Occipital lobe (tissue), 2 donors: ENCODE results near the gene MYCL. TPM values are rescaled to one million over a fixed set of nuclear protein-coding genes. Genes with fewer than 3 reads are reported as not detected.

Experiments
- DNase-seq: peaks from one replicate; lab custom pipeline; 2025; lab: John Stamatoyannopoulos, UW
- total RNA-seq: library from RNA; depleted of rRNA; stranded (reverse); fragments of >200 nt; gene quantifications from one replicate; pipeline ENCODE4 v1.2.3, GENCODE V29; 2014

MYCL gene, protein sequence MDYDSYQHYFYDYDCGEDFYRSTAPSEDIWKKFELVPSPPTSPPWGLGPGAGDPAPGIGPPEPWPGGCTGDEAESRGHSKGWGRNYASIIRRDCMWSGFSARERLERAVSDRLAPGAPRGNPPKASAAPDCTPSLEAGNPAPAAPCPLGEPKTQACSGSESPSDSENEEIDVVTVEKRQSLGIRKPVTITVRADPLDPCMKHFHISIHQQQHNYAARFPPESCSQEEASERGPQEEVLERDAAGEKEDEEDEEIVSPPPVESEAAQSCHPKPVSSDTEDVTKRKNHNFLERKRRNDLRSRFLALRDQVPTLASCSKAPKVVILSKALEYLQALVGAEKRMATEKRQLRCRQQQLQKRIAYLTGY
- 12.5 TPM for total RNA-seq

- peak; percentile 72 for DNase-seq
Observed at GRCh38 chr1:39901714-39902459, at the start of gene MYCL. TSS of gene MYCL (minus strand) at chr1:39901917. CDS start at chr1:39901434, 483 bp downstream.

GRCh38 chr1:39949891-39950290 is 48.2 kb upstream of the MYCL start:
- DNase-seq = no peak

DNA sequence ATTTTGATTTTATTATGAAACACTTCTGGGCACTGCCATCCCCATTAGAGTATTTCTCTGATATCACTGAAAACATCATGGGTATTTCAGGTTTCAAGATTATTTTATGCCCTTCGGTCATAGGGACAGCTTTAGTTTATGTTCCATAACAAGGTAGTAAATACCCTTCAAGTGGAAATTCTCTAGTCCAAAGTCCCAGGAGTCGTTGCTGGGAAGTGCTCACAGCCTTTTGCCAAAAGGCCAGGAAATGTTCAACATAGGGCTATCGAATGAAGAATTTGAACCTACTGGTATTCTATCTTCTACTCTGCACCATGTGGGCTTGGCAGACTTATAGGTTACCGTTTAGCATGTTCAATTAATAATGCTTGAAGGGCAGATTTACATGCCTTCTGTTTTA is 45.5 kb upstream of the MYCL start:
- no peak for DNase-seq

DNA sequence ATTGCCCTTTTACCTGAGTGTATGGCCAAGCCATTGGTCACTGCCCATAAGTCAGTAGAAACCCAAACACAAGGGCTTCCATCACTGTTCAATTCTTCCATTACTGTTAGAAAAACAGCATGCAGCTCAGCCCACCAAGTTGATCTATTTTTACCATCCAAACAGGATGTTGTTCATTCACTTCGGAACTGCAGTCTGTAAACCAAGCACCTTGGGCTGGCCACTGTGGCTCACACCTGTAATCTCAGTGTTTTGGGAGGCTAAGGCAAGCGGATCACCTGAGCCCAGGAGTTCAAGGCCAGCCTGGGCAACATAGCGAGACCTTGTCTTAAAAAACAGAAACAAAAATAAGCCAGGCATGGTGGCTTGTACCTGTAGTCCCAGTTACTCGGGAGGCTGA is 44.5 kb upstream of the MYCL start:
- no peak for DNase-seq

DNA sequence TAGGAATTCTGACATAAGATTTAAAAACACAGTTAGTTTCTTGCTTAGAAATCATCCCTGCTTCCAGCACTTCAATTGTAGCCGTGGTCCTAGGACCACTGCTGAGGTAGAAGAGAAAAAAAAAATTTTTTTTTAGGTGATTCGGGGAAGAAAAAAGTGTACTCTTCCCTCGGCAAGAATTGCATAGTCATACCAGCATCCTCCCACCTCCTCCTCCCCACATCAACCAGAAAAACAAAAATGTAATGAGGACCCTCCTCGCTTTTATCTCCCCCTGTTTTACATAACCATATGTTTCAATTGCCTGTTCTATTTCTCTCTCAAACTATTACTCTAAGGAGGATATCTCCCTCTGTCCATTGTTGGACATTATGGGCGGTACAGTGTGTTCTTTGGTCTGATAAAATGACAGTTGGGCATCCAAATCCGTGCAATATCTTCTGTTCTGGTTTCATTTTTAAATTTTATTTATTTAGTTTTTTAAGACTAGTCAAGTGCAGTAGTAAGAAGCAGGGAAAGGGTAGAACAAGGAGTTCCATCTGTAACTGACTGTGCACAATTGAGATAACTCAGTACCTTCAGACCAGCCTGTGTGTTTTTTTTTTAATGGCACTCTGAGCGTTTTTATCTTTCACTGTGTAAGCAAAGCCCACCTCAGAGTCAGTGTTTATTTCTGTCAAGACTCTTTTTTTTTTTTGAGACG is 42.8 kb upstream of the MYCL start:
- no peak for DNase-seq

DNA sequence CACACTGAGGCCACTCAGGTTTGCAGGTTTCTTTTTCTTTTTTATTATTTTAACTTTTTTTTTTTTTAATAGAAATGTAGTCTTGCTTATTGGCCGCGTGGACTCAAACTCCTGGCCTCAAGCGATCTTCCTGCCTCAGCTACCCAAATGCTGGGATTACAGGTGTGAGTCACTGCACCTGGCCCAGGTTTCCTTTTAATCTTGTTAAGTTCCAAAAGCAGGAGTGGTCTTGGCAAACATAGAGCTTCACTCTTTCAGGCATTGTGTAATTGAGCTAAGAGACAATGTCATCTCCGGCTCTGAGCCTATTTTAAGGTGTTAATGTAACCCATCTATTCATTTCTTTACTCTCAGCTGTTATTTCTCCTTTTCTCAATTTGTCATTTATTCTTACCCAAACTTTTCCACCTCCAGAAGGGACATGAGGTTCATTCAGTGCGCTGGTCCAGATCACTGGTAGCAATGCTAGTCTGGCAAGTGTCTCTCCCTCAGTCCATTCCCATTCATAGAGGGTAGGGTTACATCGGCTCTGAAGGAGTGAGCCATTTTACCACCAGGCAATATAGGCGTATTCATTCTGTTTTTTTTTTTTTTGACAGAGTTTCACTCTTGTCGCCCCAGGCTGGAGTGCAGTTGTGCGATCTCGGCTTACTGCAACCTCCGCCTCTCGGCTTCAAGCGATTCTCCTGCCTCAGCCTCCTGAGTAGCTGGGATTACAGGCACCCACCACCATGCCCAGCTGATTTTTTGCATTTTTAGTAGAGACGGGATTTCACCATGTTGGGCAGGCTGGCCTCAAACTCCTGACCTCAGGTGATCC is 42.0 kb upstream of the MYCL start:
- DNase-seq = no peak

- DNase-seq = no peak
Observed at GRCh38 chr1:39940980-39941871, 39.5 kb upstream of the MYCL start.

- no peak for DNase-seq
Observed at GRCh38 chr1:39940253-39940652, 38.5 kb upstream of the MYCL start.

DNA sequence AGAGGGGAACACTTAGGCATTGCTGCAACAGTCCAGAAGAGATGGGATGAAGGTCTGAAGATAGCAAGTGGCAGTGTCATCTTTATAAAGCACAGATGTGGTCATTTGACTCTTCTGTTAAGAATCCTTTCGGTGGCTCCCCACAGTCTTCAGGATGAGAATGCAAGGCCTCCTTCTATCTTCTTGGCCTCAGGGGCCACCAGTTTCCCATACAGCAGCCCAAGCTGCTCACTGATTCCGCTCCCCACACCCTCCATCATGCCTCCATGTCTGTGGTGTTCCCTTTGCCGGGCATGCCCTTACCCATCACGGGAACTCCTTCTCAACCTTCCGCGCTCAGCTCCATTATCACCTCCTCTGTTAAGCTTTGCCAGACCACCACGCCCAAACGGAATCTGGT is 37.1 kb upstream of the MYCL start:
- no peak for DNase-seq

DNA sequence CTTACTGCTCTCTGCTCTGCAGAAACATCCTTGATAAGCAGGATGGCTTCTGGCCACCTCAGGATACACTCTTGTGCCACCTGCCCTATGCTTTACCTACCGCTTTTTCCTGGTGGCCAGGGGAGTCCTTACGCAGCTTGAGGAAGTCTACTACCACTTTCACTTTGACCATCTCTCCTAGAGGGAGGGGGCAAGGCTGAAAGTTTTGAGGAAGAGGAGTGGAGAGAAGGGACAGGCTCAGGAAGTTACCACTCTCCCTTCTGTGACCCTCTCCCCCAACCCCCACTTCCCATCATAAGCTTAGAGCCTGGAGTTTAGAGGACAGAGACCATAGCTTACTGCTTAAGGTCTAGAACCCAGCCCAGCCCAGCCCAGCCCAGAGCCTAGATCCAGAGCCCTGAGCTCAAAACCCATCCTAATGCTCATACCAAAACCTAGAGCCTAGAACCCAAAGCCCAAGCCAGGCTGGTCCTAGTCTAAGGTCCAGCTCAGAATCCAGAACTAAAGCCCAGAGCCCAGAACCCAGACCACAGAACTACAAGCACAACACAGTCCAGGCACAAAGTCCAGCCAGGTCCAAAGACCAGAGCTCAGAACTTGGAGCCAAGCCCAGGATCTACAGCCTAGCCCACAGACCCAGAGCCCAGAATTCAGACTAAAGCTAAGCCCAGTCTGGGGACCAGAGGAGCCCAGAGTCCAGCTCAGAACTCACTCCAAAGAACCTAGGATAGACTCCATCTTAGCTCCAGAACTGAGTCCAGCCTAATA is 35.2 kb upstream of the MYCL start:
- DNase-seq = no peak

- DNase-seq = no peak
Observed at GRCh38 chr1:39933956-39934941, 32.5 kb upstream of the MYCL start.

DNA sequence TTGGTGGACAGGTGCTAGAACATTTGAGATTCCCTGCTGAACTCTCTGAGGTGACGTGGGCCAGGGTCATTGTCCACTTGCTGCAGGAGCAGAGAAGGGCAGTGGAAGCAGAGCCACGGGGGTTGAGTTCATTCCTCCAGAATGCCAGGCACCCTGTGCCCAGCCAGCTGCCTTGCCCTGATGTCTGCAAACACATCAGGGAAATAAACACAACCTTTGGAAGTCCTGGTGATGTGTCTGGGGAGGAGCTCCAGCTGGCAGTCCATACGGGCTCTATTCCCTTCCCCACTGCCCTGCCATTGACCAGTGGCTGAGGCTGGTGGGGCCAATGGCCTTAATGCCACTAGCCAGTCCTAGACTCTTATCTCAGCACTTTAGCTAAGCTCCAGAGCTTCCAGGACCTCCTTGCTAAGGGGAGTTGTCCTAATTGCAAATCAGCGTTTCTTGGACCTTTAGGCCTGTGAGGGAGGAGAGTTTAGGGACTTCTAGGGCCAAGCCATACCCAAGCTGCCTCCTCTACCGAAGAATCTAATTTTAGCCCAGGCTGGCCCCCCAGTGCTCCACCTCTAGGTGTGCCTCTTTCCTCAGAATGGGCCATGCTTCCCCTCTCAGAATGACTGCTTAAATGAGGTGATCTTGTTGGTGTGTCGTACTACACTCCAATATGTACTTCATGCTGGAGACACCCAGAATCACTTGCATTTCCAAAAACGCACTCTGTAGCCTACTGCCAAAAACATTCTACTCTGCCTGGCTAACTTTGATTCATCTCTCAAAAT is 27.3 kb upstream of the MYCL start:
- DNase-seq = no peak

GRCh38 chr1:39927538-39927937 is 25.8 kb upstream of the MYCL start:
- DNase-seq = no peak

DNA sequence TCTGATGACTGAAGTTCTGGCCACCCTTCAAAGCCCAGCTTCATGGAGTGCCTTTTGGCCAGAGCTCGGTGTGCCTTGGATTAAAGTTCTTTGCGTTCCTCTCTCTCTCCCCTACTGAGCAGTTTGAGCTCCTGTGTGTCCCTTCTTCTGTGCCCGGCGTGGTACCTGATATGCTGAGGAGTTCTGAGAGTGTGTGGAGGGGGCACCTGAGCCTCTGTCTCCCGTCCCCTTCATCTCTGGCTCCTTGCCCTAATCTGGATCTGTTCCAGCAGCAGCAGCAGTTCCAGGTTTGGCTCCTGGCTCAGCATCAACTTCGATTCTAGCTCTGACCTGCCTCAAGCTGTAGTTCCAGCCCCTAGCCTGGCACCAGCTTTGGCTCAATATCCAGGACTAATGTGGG is 25.1 kb upstream of the MYCL start:
- DNase-seq = no peak

DNA sequence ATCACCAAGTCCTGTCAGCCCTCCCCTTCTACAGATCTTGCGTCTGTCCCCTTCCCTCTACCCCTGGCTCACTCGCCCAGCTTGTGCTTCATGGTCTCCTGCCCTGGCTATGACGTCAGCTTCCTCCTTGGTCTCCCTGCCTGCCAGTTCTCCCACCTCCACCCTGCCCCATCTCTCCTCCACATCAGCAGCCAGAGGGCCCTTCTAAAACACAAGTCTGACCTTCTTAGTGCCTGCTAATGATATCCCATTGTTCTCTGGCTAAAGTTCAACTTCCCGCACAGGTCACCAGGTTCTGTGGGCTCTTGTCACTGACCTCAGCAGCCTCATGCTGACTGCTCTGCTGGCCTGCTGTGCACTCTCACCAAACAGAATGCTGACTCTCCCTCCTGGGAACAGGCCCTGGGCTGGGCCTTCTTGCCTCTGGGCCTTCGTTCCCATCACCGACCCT is 24.7 kb upstream of the MYCL start:
- no peak for DNase-seq

GRCh38 chr1:39925721-39926342 is 24.1 kb upstream of the MYCL start:
- no peak for DNase-seq

- DNase-seq = no peak
Observed at GRCh38 chr1:39922251-39922688, 20.6 kb upstream of the MYCL start.
